Ishikawa (cell line): ENCODE measurements around the gene METTL25B.

Experiments
- CEBPB ChIP-seq: IDR thresholded peaks from 2 replicates; pipeline ENCODE4 v1.6.1; 2012
- EP300 ChIP-seq: IDR thresholded peaks from 2 replicates; pipeline ENCODE4 v1.6.1; 2012; ENCODE audit warnings: borderline replicate concordance
- FOXM1 ChIP-seq: IDR thresholded peaks from 2 replicates; pipeline ENCODE4 v1.6.1; 2012; ENCODE audit warnings: low read depth, borderline replicate concordance
- RAD21 ChIP-seq: IDR thresholded peaks from 2 replicates; pipeline ENCODE4 v1.6.1; 2012; ENCODE audit warnings: low read depth
- TAF1 ChIP-seq: IDR thresholded peaks from 2 replicates; pipeline ENCODE4 v1.6.1; 2012; ENCODE audit warnings: low read depth, mild to moderate bottlenecking
- YY1 ChIP-seq: IDR thresholded peaks from 2 replicates; pipeline ENCODE4 v1.6.1; 2012; ENCODE audit warnings: low read depth
- TF ChIP-seq, protein P1 (sequence below): IDR thresholded peaks from 2 replicates; pipeline ENCODE4 v1.6.1; 2012; ENCODE audit warnings: low read depth, mild to moderate bottlenecking
- TF ChIP-seq, protein P2 (sequence below): IDR thresholded peaks from 2 replicates; pipeline ENCODE4 v1.6.1; 2012
- TF ChIP-seq, protein P3 (sequence below): IDR thresholded peaks from 2 replicates; pipeline ENCODE4 v1.6.1; 2012

DNA sequence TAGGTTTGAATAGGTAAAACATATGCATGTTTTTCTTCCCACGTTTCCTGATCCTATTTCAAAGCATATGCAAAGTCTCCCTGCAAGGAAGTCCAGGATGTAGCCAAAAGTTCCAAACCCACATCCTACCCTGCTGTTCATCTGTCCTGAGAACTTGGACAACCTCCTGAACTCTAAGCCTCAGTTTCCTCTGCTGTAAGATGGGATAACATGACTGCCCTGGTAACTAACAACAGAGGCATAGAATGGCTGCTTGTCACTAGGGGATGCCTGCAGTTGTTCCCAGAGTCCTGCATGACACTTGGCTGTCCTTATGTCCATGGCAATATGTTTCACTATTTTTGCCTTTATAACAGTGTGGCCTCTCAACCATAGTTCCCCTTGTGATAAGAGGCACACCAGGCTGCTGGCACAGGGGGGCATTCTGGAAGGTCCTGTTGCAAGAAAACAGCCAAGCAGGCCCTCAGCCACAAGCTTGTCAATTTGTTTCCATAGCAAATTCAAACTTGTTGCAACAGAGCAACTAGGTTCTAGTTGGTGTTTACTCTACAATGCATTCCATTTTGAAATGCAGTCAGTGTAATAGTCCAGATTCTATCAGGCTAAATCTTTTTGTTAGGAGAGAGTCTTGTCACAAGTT is 24.7 kb downstream of the METTL25B start:
- no peak for TF ChIP-seq TAF1
- no peak for TF ChIP-seq CEBPB
- TF ChIP-seq YY1, result no peak
- no peak for TF ChIP-seq RAD21
- TF ChIP-seq, protein P1, sequence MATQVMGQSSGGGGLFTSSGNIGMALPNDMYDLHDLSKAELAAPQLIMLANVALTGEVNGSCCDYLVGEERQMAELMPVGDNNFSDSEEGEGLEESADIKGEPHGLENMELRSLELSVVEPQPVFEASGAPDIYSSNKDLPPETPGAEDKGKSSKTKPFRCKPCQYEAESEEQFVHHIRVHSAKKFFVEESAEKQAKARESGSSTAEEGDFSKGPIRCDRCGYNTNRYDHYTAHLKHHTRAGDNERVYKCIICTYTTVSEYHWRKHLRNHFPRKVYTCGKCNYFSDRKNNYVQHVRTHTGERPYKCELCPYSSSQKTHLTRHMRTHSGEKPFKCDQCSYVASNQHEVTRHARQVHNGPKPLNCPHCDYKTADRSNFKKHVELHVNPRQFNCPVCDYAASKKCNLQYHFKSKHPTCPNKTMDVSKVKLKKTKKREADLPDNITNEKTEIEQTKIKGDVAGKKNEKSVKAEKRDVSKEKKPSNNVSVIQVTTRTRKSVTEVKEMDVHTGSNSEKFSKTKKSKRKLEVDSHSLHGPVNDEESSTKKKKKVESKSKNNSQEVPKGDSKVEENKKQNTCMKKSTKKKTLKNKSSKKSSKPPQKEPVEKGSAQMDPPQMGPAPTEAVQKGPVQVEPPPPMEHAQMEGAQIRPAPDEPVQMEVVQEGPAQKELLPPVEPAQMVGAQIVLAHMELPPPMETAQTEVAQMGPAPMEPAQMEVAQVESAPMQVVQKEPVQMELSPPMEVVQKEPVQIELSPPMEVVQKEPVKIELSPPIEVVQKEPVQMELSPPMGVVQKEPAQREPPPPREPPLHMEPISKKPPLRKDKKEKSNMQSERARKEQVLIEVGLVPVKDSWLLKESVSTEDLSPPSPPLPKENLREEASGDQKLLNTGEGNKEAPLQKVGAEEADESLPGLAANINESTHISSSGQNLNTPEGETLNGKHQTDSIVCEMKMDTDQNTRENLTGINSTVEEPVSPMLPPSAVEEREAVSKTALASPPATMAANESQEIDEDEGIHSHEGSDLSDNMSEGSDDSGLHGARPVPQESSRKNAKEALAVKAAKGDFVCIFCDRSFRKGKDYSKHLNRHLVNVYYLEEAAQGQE, result no peak
- no peak for TF ChIP-seq EP300
- TF ChIP-seq, protein P2, sequence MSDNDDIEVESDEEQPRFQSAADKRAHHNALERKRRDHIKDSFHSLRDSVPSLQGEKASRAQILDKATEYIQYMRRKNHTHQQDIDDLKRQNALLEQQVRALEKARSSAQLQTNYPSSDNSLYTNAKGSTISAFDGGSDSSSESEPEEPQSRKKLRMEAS, result no peak
- TF ChIP-seq, protein P3, sequence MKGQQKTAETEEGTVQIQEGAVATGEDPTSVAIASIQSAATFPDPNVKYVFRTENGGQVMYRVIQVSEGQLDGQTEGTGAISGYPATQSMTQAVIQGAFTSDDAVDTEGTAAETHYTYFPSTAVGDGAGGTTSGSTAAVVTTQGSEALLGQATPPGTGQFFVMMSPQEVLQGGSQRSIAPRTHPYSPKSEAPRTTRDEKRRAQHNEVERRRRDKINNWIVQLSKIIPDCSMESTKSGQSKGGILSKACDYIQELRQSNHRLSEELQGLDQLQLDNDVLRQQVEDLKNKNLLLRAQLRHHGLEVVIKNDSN, result no peak
- TF ChIP-seq FOXM1, result no peak
